Heart right ventricle (tissue), 16 donors: ENCODE data around the gene SEC31B. TPM values are rescaled to one million over a fixed set of nuclear protein-coding genes. Genes with fewer than 3 reads are reported as not detected.

Source experiments
- ATAC-seq, 8 donors: fragments of 200-7000 bp; cut with Tn5 transposase; one replicate each; pipeline ENCODE4 v1.9.1; 2020; ENCODE audit warnings: mild to moderate bottlenecking in 8 of 8, moderate library complexity in 8 of 8, moderate number of reproducible peaks in 1 of 8
- DNase-seq, 2 donors: peaks; one replicate each; pipeline ENCODE4 v3.0.0-alpha.2; 2020
- H3K27ac ChIP-seq, 10 donors: fragments of 200-600 bp; sonication (generic) in 2 of 10; one replicate each; pipeline versions ENCODE4 v1.5.0 to v1.8.0; 2020 to 2022; ENCODE audit warnings: mild to moderate bottlenecking in 3 of 10
- H3K27me3 ChIP-seq, 7 donors: fragments of 200-600 bp; one replicate each; pipeline ENCODE4 v1.8.0; 2021 to 2022; ENCODE audit warnings: mild to moderate bottlenecking in 2 of 7
- H3K36me3 ChIP-seq, 9 donors: fragments of 200-600 bp; sonication (generic) in 1 of 9; one replicate each; pipeline versions ENCODE4 v1.5.0 to v1.8.0; 2020 to 2022; ENCODE audit warnings: mild to moderate bottlenecking in 2 of 9
- H3K4me1 ChIP-seq, 9 donors: fragments of 200-600 bp; sonication (generic) in 1 of 9; one replicate each; pipeline versions ENCODE4 v1.5.0 to v1.8.0; 2020 to 2022; ENCODE audit warnings: mild to moderate bottlenecking in 4 of 9
- H3K4me3 ChIP-seq, 10 donors: fragments of 200-600 bp; sonication (generic) in 2 of 10; one replicate each; pipeline versions ENCODE4 v1.5.0 to v1.8.0; 2020 to 2022; ENCODE audit warnings: mild to moderate bottlenecking in 7 of 10, moderate library complexity in 2 of 10
- H3K9me3 ChIP-seq, 11 donors: fragments of 200-600 bp in 10 of 11; sonication (generic) in 2 of 11; one replicate each; pipeline versions ENCODE4 v1.5.0 to v1.8.0; 2013 to 2022; ENCODE audit warnings: mild to moderate bottlenecking in 2 of 11, control low read depth in 1 of 11, moderate library complexity in 1 of 11
- WGBS, 2 donors: extraction: QIAGEN DNeasy Blood & Tissue Kit; methylation state at CpG; one replicate each; pipeline ENCODE4 v1.1.7; 2013; ENCODE audit warnings: inconsistent platforms in 1 of 2; 5-methylcytosine and 5-hydroxymethylcytosine counted together
- intact Hi-C, 10 donors: fragments of 100-400 bp; cut with DNase I; formaldehyde crosslinking; loops; one replicate each; pipeline versions ENCODE4 v1.11.1 to v1.14.2; 2022
- polyA plus RNA-seq, 2 donors: library from polyadenylated mRNA; stranded (reverse); fragments of 200-250 nt; gene quantifications; one replicate each; pipeline ENCODE4 v1.2.3, GENCODE V29; 2013
- total RNA-seq, 10 donors: library from RNA; stranded (reverse); fragmentation: NEBNext Ultra II Directional in 3 of 10; extraction: Animal tissue kit (Norgen Biotek cat#: 25700) in 3 of 10; gene quantifications; one replicate each; pipeline versions ENCODE4 v1.2.1 to v1.2.4, GENCODE V29; 2021 to 2023
- TF ChIP-seq, protein P1 (sequence below), 9 donors: fragments of 200-600 bp; sonication (generic) in 2 of 9; IDR thresholded peaks; one replicate each; pipeline versions ENCODE4 v1.5.0 to v1.8.0; 2021 to 2022; ENCODE audit warnings: antibody characterized with exemption in 9 of 9, mild to moderate bottlenecking in 5 of 9, moderate library complexity in 1 of 9
- donor health status: Arrhythmogenic right ventricular cardiomyopathy.
- donor health status: ischemic (EF 13 %, LVEDD 7.1; RV severe dilation, severe dysfunction).
- donor health status: healthy with polysubstance abuse.
- donor health status: DM: no; HTN: yes; CAD: no.
- donor health status: DM: no; HTN: no; CAD: no.
- donor health status: ischemic (EF 25% LVEDD 6.9; RV normal size, moderate dysfunction).
- donor health status: ischemic (EF 25% LVEDD 5.7; RV mildly dilated, moderate dysfunction).
- donor health status: healthy.
- donor health status: DM: yes; HTN: yes; CAD: no.
- donor health status: Ischemic cardiomyopathy.
- donor health status: ischemic (EF 35%, LVEDD 5.7; RV mildly dilated, moderate dysfunction).
- donor health status: nonischemic (EF 11% LVEDD 7.7; RV severe dilation, severe dysfunction).
- donor health status: DM: yes; HTN: yes; CAD: no.
- donor health status: PGD.
- donor health status: ischemic (EF 29% LVEDD 5.4; RV normal size, mild dysfunction).
- donor health status: nonischemic (EF 23%, LVEDD 6.1; RV moderate dilation, normal function).

Gene SEC31B
- total and polyA plus RNA-seq, 12 donors: 2.7 to 28.2 (median 8.3) TPM

DNA sequence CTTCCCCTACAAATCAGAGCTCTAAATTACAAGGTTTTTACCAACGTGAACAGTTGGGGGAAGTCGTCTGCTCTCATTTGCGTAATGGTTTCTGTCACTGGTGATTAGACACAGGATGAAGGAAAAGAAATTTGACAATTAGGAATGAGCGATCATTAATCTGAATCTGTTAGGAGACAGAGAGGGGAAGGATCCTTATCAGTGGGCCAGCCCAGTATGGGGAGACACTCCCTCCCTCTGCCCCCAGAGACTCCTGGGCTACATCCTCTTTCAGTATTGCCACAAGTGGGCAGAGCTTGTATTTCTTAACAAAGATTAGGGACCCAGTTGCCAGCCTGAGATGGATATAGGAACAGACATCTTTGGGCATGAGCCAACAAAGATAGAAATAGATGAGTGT lies 31.5 kb upstream of the SEC31B start:
- Histone ChIP-seq H3K4me3 (no peak overlapping the region), H3K9me3 (no peaks in the 10 kb centered on the region), H3K4me1 (no peaks in the 10 kb centered on the region), H3K27me3 (no peaks in the 10 kb centered on the region), H3K27ac (no peak overlapping the region), H3K36me3 (peaks cover 0 to 87% (median 23%) of the 10 kb centered on the region in 9 donors)
- intact Hi-C loops: loop anchor here in 1 of 10 donors (10.0 kb wide), 1 partner anchor 324 kb away; no protein-coding TSS in a partner anchor
- peak in 1 of 8 donors; percentile 21 for ATAC-seq
- 73 to 77% methylated on average over 4 of the region's 4 CpGs for WGBS, 2 donors
- TF ChIP-seq, protein P1, sequence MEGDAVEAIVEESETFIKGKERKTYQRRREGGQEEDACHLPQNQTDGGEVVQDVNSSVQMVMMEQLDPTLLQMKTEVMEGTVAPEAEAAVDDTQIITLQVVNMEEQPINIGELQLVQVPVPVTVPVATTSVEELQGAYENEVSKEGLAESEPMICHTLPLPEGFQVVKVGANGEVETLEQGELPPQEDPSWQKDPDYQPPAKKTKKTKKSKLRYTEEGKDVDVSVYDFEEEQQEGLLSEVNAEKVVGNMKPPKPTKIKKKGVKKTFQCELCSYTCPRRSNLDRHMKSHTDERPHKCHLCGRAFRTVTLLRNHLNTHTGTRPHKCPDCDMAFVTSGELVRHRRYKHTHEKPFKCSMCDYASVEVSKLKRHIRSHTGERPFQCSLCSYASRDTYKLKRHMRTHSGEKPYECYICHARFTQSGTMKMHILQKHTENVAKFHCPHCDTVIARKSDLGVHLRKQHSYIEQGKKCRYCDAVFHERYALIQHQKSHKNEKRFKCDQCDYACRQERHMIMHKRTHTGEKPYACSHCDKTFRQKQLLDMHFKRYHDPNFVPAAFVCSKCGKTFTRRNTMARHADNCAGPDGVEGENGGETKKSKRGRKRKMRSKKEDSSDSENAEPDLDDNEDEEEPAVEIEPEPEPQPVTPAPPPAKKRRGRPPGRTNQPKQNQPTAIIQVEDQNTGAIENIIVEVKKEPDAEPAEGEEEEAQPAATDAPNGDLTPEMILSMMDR (IDR thresholded peaks at IDR 0.05): no peak
- no peak for DNase-seq

DNA sequence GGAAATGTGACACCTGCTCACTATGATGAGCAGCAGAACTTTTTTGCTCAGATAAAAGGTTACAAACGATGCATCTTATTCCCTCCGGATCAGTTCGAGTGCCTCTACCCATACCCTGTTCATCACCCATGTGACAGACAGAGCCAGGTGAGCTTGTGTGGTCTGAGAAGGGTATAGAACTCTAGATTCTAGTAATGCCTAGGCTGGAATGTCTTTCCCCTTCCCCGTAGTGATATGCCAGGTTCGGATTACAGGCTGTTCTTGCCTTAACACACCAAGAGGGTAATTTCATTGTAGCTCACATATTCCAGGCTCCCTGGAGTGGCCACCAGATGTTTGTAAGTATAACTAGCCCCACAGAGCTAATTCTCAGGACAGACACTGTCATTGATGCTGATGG lies 25.3 kb upstream of the SEC31B start:
- no peak for ATAC-seq
- no peak for DNase-seq
- no peaks in the 10 kb centered on the region for H3K9me3 ChIP-seq
- H3K4me3 ChIP-seq: no peak overlapping the region
- intact Hi-C loops: no loop called here
- no peaks in the 10 kb centered on the region for H3K27me3 ChIP-seq
- TF ChIP-seq, protein P1 (IDR thresholded peaks at IDR 0.05): no peak
- H3K4me1 ChIP-seq: no peaks in the 10 kb centered on the region
- WGBS, 2 donors: 90 to 91% methylated on average over 5 of the region's 5 CpGs
- peaks cover 0 to 100% (median 67%) of the 10 kb centered on the region in 9 donors for H3K36me3 ChIP-seq
- no peak overlapping the region for H3K27ac ChIP-seq

DNA sequence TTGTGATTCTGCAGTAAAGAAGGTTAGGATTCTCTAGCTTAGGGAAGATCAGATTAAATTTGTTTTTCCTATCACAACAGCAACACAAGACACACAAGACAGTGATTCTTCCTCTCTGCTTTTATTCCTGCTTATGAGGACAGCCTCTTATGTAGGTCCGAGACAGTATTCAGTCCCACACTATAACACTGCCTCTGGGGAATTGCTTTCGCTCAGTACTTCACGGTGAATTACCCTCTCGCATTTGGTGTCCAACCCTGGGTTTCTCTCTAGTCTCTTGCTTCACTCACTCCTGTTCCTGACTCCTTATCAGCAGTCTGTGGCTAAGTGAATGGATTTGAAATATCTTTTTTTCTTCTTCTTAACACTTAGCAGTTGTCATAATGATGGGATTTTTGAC lies 17.8 kb upstream of the SEC31B start:
- peaks cover 0 to 32% (median 26%) of the 10 kb centered on the region in 9 donors for H3K4me1 ChIP-seq
- no peak overlapping the region for H3K27ac ChIP-seq
- TF ChIP-seq, protein P1 (IDR thresholded peaks at IDR 0.05): no peak
- no peaks in the 10 kb centered on the region for H3K27me3 ChIP-seq
- WGBS, 2 donors: 78 to 85% methylated on average over 4 of the region's 4 CpGs
- no peak for ATAC-seq
- peaks cover 0 to 54% (median 29%) of the 10 kb centered on the region in 9 donors for H3K36me3 ChIP-seq
- H3K4me3 ChIP-seq: no peak overlapping the region
- no peaks in the 10 kb centered on the region for H3K9me3 ChIP-seq
- intact Hi-C loops: no loop called here
- DNase-seq: no peak

DNA sequence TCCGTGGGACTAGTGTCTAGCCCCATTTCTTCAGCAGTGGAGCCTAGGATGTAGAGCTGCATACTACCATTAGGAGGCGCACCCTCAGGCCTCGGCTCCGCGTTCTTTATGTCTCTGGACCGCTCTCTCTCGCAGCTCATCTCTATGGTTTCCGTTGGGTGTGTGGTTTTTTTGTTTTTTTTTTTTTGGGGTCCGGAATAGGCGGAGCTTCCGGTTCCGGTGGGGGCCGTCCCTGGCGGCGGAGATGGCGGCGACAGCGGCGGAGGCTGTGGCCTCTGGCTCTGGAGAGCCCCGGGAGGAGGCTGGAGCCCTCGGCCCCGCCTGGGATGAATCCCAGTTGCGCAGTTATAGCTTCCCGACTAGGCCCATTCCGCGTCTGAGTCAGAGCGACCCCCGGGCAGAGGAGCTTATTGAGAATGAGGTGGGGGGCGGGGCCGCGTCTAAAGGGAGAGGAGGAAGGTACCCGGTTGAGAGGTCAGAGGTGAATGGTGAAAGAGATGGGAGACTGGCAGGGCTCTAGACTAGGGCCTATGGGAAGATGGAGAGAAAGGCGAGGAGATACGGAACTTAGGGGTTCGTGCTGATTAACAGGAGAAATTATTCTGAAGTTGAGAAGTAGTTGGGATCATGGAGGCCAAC lies 16.2 kb upstream of the SEC31B start, which contains the start of gene HIF1AN:
Gene HIF1AN (plus strand): TSS at position 229 of the 639 bp plus-strand sequence. CDS start 16 bp downstream, at position 245.
- Histone ChIP-seq H3K9me3 (no peaks in the 10 kb centered on the region), H3K4me1 (peaks cover 0 to 32% (median 26%) of the 10 kb centered on the region in 9 donors), H3K36me3 (peaks cover 0 to 37% (median 15%) of the 10 kb centered on the region in 9 donors), H3K27me3 (no peaks in the 10 kb centered on the region), H3K27ac (peak within 1 kb of the TSS in 9 of 10 donors; percentile 64 to 87 (median 76)), H3K4me3 (peak within 1 kb of the TSS; percentile 47 to 82 (median 73))
- intact Hi-C loops: no loop called here
- 1% methylated on average over 35 of the region's 35 CpGs for WGBS, 2 donors
- ATAC-seq (peak; percentile 94 to 100 (median 99)), DNase-seq (peak; percentile 84 to 94)
- TF ChIP-seq, protein P1 (IDR thresholded peaks at IDR 0.05): peak; percentile 88 to 99 (median 94)
